Esophagus squamous epithelium (tissue), 5 donors: Measurements from ENCODE around the gene BTBD2. TPM values are rescaled to one million over a fixed set of nuclear protein-coding genes. Genes with fewer than 3 reads are reported as not detected.

Experiments used
- DNase-seq: peaks from one replicate; lab custom pipeline; 2025; lab: John Stamatoyannopoulos, UW
- H3K27ac ChIP-seq, 4 donors: fragments of 200-600 bp; sonication (generic); one replicate each; pipeline ENCODE4 v1.5.1; 2016 to 2019; ENCODE audit warnings: mild to moderate bottlenecking in 1 of 4
- H3K27me3 ChIP-seq, 4 donors: fragments of 200-600 bp; sonication (generic); 1 replicate in 3 of 4; 2 replicates in 1 of 4; pipeline versions ENCODE4 v1.5.1 to v1.6.0; 2017 to 2021; ENCODE audit warnings: antibody characterized with exemption in 1 of 4
- H3K36me3 ChIP-seq, 3 donors: fragments of 200-600 bp; sonication (generic); one replicate each; pipeline ENCODE4 v1.5.1; 2016 to 2019
- H3K4me1 ChIP-seq, 3 donors: fragments of 200-600 bp; sonication (generic); one replicate each; pipeline ENCODE4 v1.5.1; 2017 to 2019
- H3K4me3 ChIP-seq, 4 donors: fragments of 200-600 bp; sonication (generic); 1 replicate in 3 of 4; 2 replicates in 1 of 4; pipeline ENCODE4 v1.5.1; 2016 to 2019; ENCODE audit warnings: mild to moderate bottlenecking in 2 of 4, moderate library complexity in 1 of 4
- H3K9me3 ChIP-seq, 3 donors: fragments of 200-600 bp; sonication (generic); one replicate each; pipeline ENCODE4 v1.5.1; 2016 to 2019
- CTCF ChIP-seq, 6 experiments: fragments of 450-650 bp in 4 of 6; fragments of 200-600 bp in 2 of 6; sonication (generic) in 2 of 6; IDR thresholded peaks; one replicate each; pipeline ENCODE4 v1.5.1; 2016 to 2019; ENCODE audit warnings: antibody characterized with exemption in 6 of 6, mild to moderate bottlenecking in 4 of 6, moderate library complexity in 4 of 6
- POLR2A ChIP-seq, 4 donors: fragments of 450-650 bp; IDR thresholded peaks; one replicate each; pipeline ENCODE4 v1.6.1; 2017; ENCODE audit warnings: antibody characterized with exemption in 4 of 4, mild to moderate bottlenecking in 4 of 4, moderate library complexity in 3 of 4
- WGBS, 2 donors: methylation state at CpG; one replicate each; pipeline ENCODE4 v1.1.5; 2018; 5-methylcytosine and 5-hydroxymethylcytosine counted together
- intact Hi-C: fragments of 100-400 bp; cut with DNase I; formaldehyde crosslinking; loops from one replicate; pipeline ENCODE4 v1.15.0; 2022
- total RNA-seq, 4 donors: library from RNA; depleted of rRNA; stranded (reverse); fragments of >200 nt; gene quantifications; one replicate each; pipeline ENCODE4 v1.1.0, GENCODE V29; 2016
- donor health status: DM: yes; HTN: yes; CAD: no.

Gene BTBD2
- total RNA-seq, 4 donors from 2014 or later, result 42.3 to 79.0 (median 63.8) TPM

GRCh38 chr19:1978346-1978894 is 37.1 kb downstream of the BTBD2 start:
- intact Hi-C loops, result loop anchor here (10.0 kb wide), 1 partner anchor 816 kb away; no protein-coding TSS in a partner anchor
- Histone ChIP-seq H3K27me3 (no peaks in the 10 kb centered on the region), H3K4me3 (peak overlapping the region in 1 of 4 donors; percentile 15), H3K4me1 (peaks cover 0 to 39% (median 3%) of the 10 kb centered on the region in 3 donors), H3K9me3 (no peaks in the 10 kb centered on the region), H3K27ac (peak overlapping the region; percentile 34 to 65 (median 44)), H3K36me3 (peaks cover 24 to 96% (median 29%) of the 10 kb centered on the region in 3 donors)
- WGBS, 2 donors, result 70% methylated on average over 2 of the region's 51 CpGs; no CpG with 5 or more reads in 1 of the 2 donors
- TF ChIP-seq CTCF (IDR thresholded peaks at IDR 0.05) (no peak), POLR2A (IDR thresholded peaks at IDR 0.05) (no peak)
- no peak for DNase-seq

- no peak overlapping the region for H3K27ac ChIP-seq
- H3K4me3 ChIP-seq, result no peak overlapping the region
- H3K4me1 ChIP-seq, result peaks cover 0 to 39% (median 3%) of the 10 kb centered on the region in 3 donors
- H3K9me3 ChIP-seq, result no peaks in the 10 kb centered on the region
- intact Hi-C loops, result loop anchor here (10.0 kb wide), 1 partner anchor 818 kb away; no protein-coding TSS in a partner anchor
- 52 to 80% methylated on average over 4 to 5 of the region's 15 CpGs for WGBS, 2 donors
- peaks cover 24 to 84% (median 29%) of the 10 kb centered on the region in 3 donors for H3K36me3 ChIP-seq
- TF ChIP-seq CTCF (IDR thresholded peaks at IDR 0.05) (no peak), POLR2A (IDR thresholded peaks at IDR 0.05) (no peak)
- no peaks in the 10 kb centered on the region for H3K27me3 ChIP-seq
- no peak for DNase-seq
These were observed 38.4 kb downstream of the BTBD2 start for GRCh38 chr19:1977120-1977519.

GRCh38 chr19:1975162-1975480 is 40.4 kb downstream of the BTBD2 start:
- no peaks in the 10 kb centered on the region for H3K27me3 ChIP-seq
- peaks cover 20 to 78% (median 20%) of the 10 kb centered on the region in 3 donors for H3K36me3 ChIP-seq
- H3K27ac ChIP-seq, result peak overlapping the region in 1 of 4 donors; percentile 14
- no peaks in the 10 kb centered on the region for H3K9me3 ChIP-seq
- intact Hi-C loops, result loop anchor here (10.0 kb wide), 1 partner anchor 820 kb away; no protein-coding TSS in a partner anchor
- WGBS, 2 donors, result 75 to 76% methylated on average over 4 of the region's 20 CpGs
- no peak for DNase-seq
- peaks cover 0 to 39% (median 3%) of the 10 kb centered on the region in 3 donors for H3K4me1 ChIP-seq
- TF ChIP-seq CTCF (IDR thresholded peaks at IDR 0.05) (no peak), POLR2A (IDR thresholded peaks at IDR 0.05) (no peak)
- no peak overlapping the region for H3K4me3 ChIP-seq

- Histone ChIP-seq H3K27me3 (no peaks in the 10 kb centered on the region), H3K27ac (peak overlapping the region in 1 of 4 donors; percentile 14), H3K36me3 (peaks cover 20 to 78% (median 20%) of the 10 kb centered on the region in 3 donors), H3K9me3 (no peaks in the 10 kb centered on the region), H3K4me3 (no peak overlapping the region), H3K4me1 (peaks cover 0 to 39% (median 3%) of the 10 kb centered on the region in 3 donors)
- no peak for TF ChIP-seq POLR2A (IDR thresholded peaks at IDR 0.05)
- TF ChIP-seq CTCF (IDR thresholded peaks at IDR 0.05), result no peak
- DNase-seq, result no peak
- WGBS, 2 donors, result 87% methylated on average over 9 to 15 of the region's 28 CpGs
- intact Hi-C loops, result loop anchor here (10.0 kb wide), 1 partner anchor 820 kb away; no protein-coding TSS in a partner anchor
These were observed 40.9 kb downstream of the BTBD2 start for GRCh38 chr19:1974381-1975161.
